CD14-positive monocyte (primary cell): ENCODE measurements around the gene SLIT1. TPM values are rescaled to one million over a fixed set of nuclear protein-coding genes. Genes with fewer than 3 reads are reported as not detected.

Source experiments
- DNase-seq, 3 donors: peaks; one replicate each; pipeline ENCODE4 v3.0.0-alpha.2; 2011 to 2022
- H2AFZ ChIP-seq: 2 replicates; pipeline ENCODE4 v1.6.0; 2012; ENCODE audit warnings: mild to moderate bottlenecking, low read depth, low read length, inconsistent platforms; ENCODE audit not compliant: insufficient read depth, poor library complexity, severe bottlenecking
- H3K27ac ChIP-seq, 2 donors: 1 replicate in 1 of 2; 2 replicates in 1 of 2; pipeline ENCODE4 v1.5.1; 2012 to 2013; ENCODE audit warnings: low read length in 2 of 2, control low read depth in 1 of 2, inconsistent platforms in 1 of 2, low read depth in 1 of 2, mild to moderate bottlenecking in 1 of 2
- H3K27me3 ChIP-seq, 2 donors: one replicate each; pipeline versions ENCODE4 v1.6.0 to v1.6.1; 2011 to 2013; ENCODE audit warnings: low read length in 2 of 2; ENCODE audit not compliant: control insufficient read depth in 2 of 2, insufficient read depth in 2 of 2
- H3K36me3 ChIP-seq, 2 donors: replicated peaks in 1 of 2; 1 replicate in 1 of 2; 2 replicates in 1 of 2; pipeline versions ENCODE4 v1.5.1 to v1.6.1; 2012 to 2013; ENCODE audit warnings: low read length in 2 of 2, control low read depth in 1 of 2, inconsistent platforms in 1 of 2, mild to moderate bottlenecking in 1 of 2; ENCODE audit not compliant: insufficient read depth in 2 of 2, control insufficient read depth in 1 of 2
- H3K4me1 ChIP-seq, 2 donors: 1 replicate in 1 of 2; 2 replicates in 1 of 2; pipeline versions ENCODE4 v1.5.1 to v1.6.1; 2012 to 2013; ENCODE audit warnings: low read length in 2 of 2, control low read depth in 1 of 2, inconsistent platforms in 1 of 2, mild to moderate bottlenecking in 1 of 2, moderate library complexity in 1 of 2; ENCODE audit not compliant: insufficient read depth in 2 of 2, control insufficient read depth in 1 of 2
- H3K4me2 ChIP-seq: replicated peaks from 2 replicates; pipeline ENCODE3; 2012; ENCODE audit warnings: low read length, moderate library complexity, mild to moderate bottlenecking; ENCODE audit not compliant: poor library complexity, severe bottlenecking; ENCODE audit errors: extremely low read depth
- H3K4me3 ChIP-seq, 3 experiments: fragments of 200-600 bp in 1 of 3; sonication (generic) in 1 of 3; replicated peaks in 1 of 3; 1 replicate in 2 of 3; 2 replicates in 1 of 3; pipeline ENCODE4 v1.5.1; 2011 to 2013; ENCODE audit warnings: low read length in 3 of 3, mild to moderate bottlenecking in 3 of 3, control low read depth in 2 of 3, low read depth in 2 of 3, inconsistent platforms in 1 of 3, moderate library complexity in 1 of 3
- H3K79me2 ChIP-seq: 2 replicates; pipeline ENCODE4 v1.6.0; 2012; ENCODE audit warnings: mild to moderate bottlenecking, control low read depth, inconsistent platforms, low read length, moderate library complexity; ENCODE audit not compliant: insufficient read depth
- H3K9ac ChIP-seq: 2 replicates; pipeline ENCODE4 v1.6.0; 2017; ENCODE audit warnings: low read length, mild to moderate bottlenecking; ENCODE audit not compliant: insufficient read depth, poor library complexity, severe bottlenecking
- H3K9me3 ChIP-seq, 2 donors: replicated peaks in 1 of 2; 1 replicate in 1 of 2; 2 replicates in 1 of 2; pipeline versions ENCODE4 v1.5.1 to v1.6.1; 2012 to 2013; ENCODE audit warnings: low read length in 2 of 2, control low read depth in 1 of 2; ENCODE audit not compliant: control insufficient read depth in 1 of 2, insufficient read depth in 1 of 2
- H4K20me1 ChIP-seq: 2 replicates; pipeline ENCODE4 v1.6.0; 2012; ENCODE audit warnings: mild to moderate bottlenecking, low read length, control low read depth, moderate library complexity; ENCODE audit not compliant: insufficient read depth
- H3K27ac Mint-ChIP-seq, 7 donors: one replicate each; pipeline ENCODE4 v1.8.0; 2020; ENCODE audit warnings: mild to moderate bottlenecking in 7 of 7, mixed read lengths in 7 of 7, moderate library complexity in 6 of 7, inconsistent platforms in 2 of 7
- H3K27me3 Mint-ChIP-seq, 3 donors: one replicate each; pipeline ENCODE4 v1.8.0; 2021 to 2022; ENCODE audit warnings: low read depth in 3 of 3, mild to moderate bottlenecking in 3 of 3, mixed read lengths in 3 of 3, moderate library complexity in 3 of 3, inconsistent platforms in 1 of 3
- H3K36me3 Mint-ChIP-seq, 2 donors: one replicate each; pipeline ENCODE4 v1.8.0; 2020; ENCODE audit warnings: mixed read lengths in 2 of 2, inconsistent platforms in 1 of 2, mild to moderate bottlenecking in 1 of 2
- H3K4me1 Mint-ChIP-seq: one replicate; pipeline ENCODE4 v1.8.0; 2020; ENCODE audit warnings: mild to moderate bottlenecking, mixed read lengths
- H3K4me3 Mint-ChIP-seq, 2 donors: one replicate each; pipeline ENCODE4 v1.8.0; 2020; ENCODE audit warnings: mild to moderate bottlenecking in 2 of 2, mixed read lengths in 2 of 2, moderate library complexity in 1 of 2
- H3K9me3 Mint-ChIP-seq, 7 donors: one replicate each; pipeline ENCODE4 v1.8.0; 2020 to 2022; ENCODE audit warnings: mixed read lengths in 7 of 7, mild to moderate bottlenecking in 6 of 7, moderate library complexity in 6 of 7, inconsistent platforms in 2 of 7
- WGBS: methylation state at CpG from one replicate; pipeline ENCODE4 v1.1.5; 2013; ENCODE audit warnings: missing lambda C conversion rate; ENCODE audit not compliant: insufficient coverage; 5-methylcytosine and 5-hydroxymethylcytosine counted together
- intact Hi-C, 2 donors: fragments of 100-400 bp; cut with micrococcal nuclease; formaldehyde crosslinking; loops; one replicate each; pipeline versions ENCODE4 v1.15.0 to v1.15.1; 2023
- polyA plus RNA-seq, 3 donors: library from polyadenylated mRNA; depleted of rRNA in 1 of 3; unstranded in 2 of 3; stranded (reverse) in 1 of 3; fragments of 300-500 nt in 2 of 3; fragments of >200 nt in 1 of 3; fragmentation: Illumina TruSeq in 2 of 3; gene quantifications; 1 replicate in 2 of 3; 2 replicates in 1 of 3; pipeline ENCODE4 v1.2.3, GENCODE V29; 2012 to 2021
- TF ChIP-seq, protein P1 (sequence below): fragments of 200-600 bp; IDR thresholded peaks from one replicate; pipeline ENCODE4 v1.8.0; 2022; ENCODE audit warnings: antibody characterized with exemption, mild to moderate bottlenecking

SLIT1 gene
- polyA plus RNA-seq, 3 donors, result 0.05 to 0.81 (median 0.16) TPM

DNA sequence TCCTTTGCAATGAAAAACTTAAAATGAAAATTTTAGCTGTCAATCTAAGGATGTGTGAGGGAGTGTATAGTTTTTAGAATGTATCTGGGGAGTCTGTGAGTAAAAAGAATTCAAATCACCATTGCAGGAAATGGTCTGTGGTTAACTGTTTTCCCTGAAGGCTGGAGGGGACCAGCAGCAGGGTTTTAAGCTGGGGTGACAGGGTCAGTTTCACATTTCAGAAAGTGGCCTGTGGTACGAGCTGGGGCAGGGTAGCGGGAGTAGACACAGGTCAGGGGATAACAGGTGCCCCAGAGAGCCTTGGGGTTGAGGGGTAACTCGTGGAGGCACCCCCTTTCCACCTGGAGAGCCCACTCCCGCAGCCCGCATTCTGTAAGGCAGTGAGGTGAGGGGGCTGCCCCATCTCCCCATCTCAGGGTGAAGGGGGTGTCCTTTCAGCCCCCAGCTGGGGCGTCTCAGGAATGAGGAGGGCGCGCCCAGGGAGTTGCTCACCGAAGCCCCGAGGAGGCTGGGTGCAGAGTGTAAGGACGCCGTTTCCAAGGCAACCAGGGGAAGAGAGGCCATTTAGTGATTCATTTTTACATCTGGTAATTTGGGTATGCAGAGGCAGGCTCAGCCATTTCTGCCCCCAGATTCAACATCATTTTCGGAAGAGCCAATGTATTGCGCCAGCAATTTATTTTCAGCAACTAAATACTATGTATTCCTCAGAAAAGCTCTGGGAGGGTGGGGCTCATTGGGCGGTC, 168.9 kb downstream of the SLIT1 start:
- no peaks in the 10 kb centered on the region for H4K20me1 ChIP-seq
- 52% methylated on average over 9 of the region's 15 CpGs for WGBS
- H3K9me3 ChIP-seq, result no peaks in the 10 kb centered on the region
- no peak overlapping the region for H3K4me3 ChIP-seq
- H3K4me2 ChIP-seq, result no peak overlapping the region
- H3K27me3 ChIP-seq, result no peaks in the 10 kb centered on the region
- no peak overlapping the region for H3K4me3 Mint-ChIP-seq
- TF ChIP-seq, protein P1, sequence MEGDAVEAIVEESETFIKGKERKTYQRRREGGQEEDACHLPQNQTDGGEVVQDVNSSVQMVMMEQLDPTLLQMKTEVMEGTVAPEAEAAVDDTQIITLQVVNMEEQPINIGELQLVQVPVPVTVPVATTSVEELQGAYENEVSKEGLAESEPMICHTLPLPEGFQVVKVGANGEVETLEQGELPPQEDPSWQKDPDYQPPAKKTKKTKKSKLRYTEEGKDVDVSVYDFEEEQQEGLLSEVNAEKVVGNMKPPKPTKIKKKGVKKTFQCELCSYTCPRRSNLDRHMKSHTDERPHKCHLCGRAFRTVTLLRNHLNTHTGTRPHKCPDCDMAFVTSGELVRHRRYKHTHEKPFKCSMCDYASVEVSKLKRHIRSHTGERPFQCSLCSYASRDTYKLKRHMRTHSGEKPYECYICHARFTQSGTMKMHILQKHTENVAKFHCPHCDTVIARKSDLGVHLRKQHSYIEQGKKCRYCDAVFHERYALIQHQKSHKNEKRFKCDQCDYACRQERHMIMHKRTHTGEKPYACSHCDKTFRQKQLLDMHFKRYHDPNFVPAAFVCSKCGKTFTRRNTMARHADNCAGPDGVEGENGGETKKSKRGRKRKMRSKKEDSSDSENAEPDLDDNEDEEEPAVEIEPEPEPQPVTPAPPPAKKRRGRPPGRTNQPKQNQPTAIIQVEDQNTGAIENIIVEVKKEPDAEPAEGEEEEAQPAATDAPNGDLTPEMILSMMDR, result no peak
- intact Hi-C loops, result no loop called here
- no peak for DNase-seq
- no peaks in the 10 kb centered on the region for H3K9me3 Mint-ChIP-seq
- H3K36me3 Mint-ChIP-seq, result no peaks in the 10 kb centered on the region
- H3K9ac ChIP-seq, result peak overlapping the region; percentile 6
- H3K4me1 ChIP-seq, result no peaks in the 10 kb centered on the region
- peaks cover 0 to 7% (median 0%) of the 10 kb centered on the region in 3 donors for H3K27me3 Mint-ChIP-seq
- no peaks in the 10 kb centered on the region for H3K36me3 ChIP-seq
- no peak overlapping the region for H2AFZ ChIP-seq
- H3K4me1 Mint-ChIP-seq, result peaks cover 6% of the 10 kb centered on the region
- H3K27ac ChIP-seq, result no peak overlapping the region
- no peak overlapping the region for H3K27ac Mint-ChIP-seq
- no peaks in the 10 kb centered on the region for H3K79me2 ChIP-seq

GRCh38 chr10:97015240-97015639, 170.5 kb downstream of the SLIT1 start:
- H3K9me3 Mint-ChIP-seq, result peaks cover 0 to 3% (median 0%) of the 10 kb centered on the region in 7 donors
- H3K27ac Mint-ChIP-seq, result no peak overlapping the region
- H3K9me3 ChIP-seq, result no peaks in the 10 kb centered on the region
- no peaks in the 10 kb centered on the region for H4K20me1 ChIP-seq
- H3K79me2 ChIP-seq, result no peaks in the 10 kb centered on the region
- H3K36me3 Mint-ChIP-seq, result no peaks in the 10 kb centered on the region
- no peak overlapping the region for H3K27ac ChIP-seq
- DNase-seq, result no peak
- TF ChIP-seq, protein P1, result no peak
- H3K27me3 ChIP-seq, result no peaks in the 10 kb centered on the region
- H3K4me1 Mint-ChIP-seq, result peaks cover 2% of the 10 kb centered on the region
- H3K27me3 Mint-ChIP-seq, result peaks cover 0 to 7% (median 2%) of the 10 kb centered on the region in 3 donors
- H3K4me1 ChIP-seq, result no peaks in the 10 kb centered on the region
- no peaks in the 10 kb centered on the region for H3K36me3 ChIP-seq
- WGBS, result no CpG with 5 or more reads among the region's 1 CpG
- no peak overlapping the region for H3K9ac ChIP-seq
- intact Hi-C loops, result no loop called here
- no peak overlapping the region for H2AFZ ChIP-seq
- no peak overlapping the region for H3K4me2 ChIP-seq
- no peak overlapping the region for H3K4me3 ChIP-seq
- no peak overlapping the region for H3K4me3 Mint-ChIP-seq
